Spleen (tissue), 13 donors: ENCODE results near the gene SF3A1. TPM values are rescaled to one million over a fixed set of nuclear protein-coding genes. Genes with fewer than 3 reads are reported as not detected.
"Not testable (repeated sequence)": the region's sequence is repeated elsewhere in the genome, so short reads cannot be mapped to it uniquely, and the experiment has no call there.

Source experiments
- DNase-seq: peaks from one replicate; pipeline ENCODE4 v3.0.0-alpha.2; 2020
- H3K27ac ChIP-seq, 8 donors: fragments of 200-600 bp; sonication (generic) in 7 of 8; 1 replicate in 4 of 8; 2 replicates in 4 of 8; pipeline versions ENCODE4 v1.5.0 to v1.8.0; 2016 to 2021; ENCODE audit warnings: inconsistent platforms in 4 of 8, mild to moderate bottlenecking in 4 of 8, moderate library complexity in 1 of 8
- H3K27me3 ChIP-seq, 7 donors: fragments of 200-600 bp; sonication (generic) in 6 of 7; replicated peaks in 1 of 7; 1 replicate in 4 of 7; 2 replicates in 3 of 7; pipeline versions ENCODE4 v1.5.0 to v1.8.0; 2016 to 2021; ENCODE audit warnings: inconsistent platforms in 3 of 7, mild to moderate bottlenecking in 1 of 7
- H3K36me3 ChIP-seq, 6 donors: fragments of 200-600 bp; sonication (generic) in 5 of 6; 1 replicate in 4 of 6; 2 replicates in 2 of 6; pipeline versions ENCODE4 v1.5.0 to v1.8.0; 2016 to 2021; ENCODE audit warnings: inconsistent platforms in 2 of 6
- H3K4me1 ChIP-seq, 6 donors: fragments of 200-600 bp; sonication (generic) in 5 of 6; 1 replicate in 3 of 6; 2 replicates in 3 of 6; pipeline versions ENCODE4 v1.5.0 to v1.8.0; 2016 to 2021; ENCODE audit warnings: inconsistent platforms in 3 of 6
- H3K4me3 ChIP-seq, 8 donors: fragments of 200-600 bp; sonication (generic) in 7 of 8; 1 replicate in 4 of 8; 2 replicates in 4 of 8; pipeline versions ENCODE4 v1.5.0 to v1.8.0; 2016 to 2021; ENCODE audit warnings: inconsistent platforms in 4 of 8, mild to moderate bottlenecking in 4 of 8, moderate library complexity in 2 of 8
- H3K9me3 ChIP-seq, 8 donors: fragments of 200-600 bp; sonication (generic) in 7 of 8; 1 replicate in 4 of 8; 2 replicates in 4 of 8; pipeline versions ENCODE4 v1.5.0 to v1.8.0; 2016 to 2021; ENCODE audit warnings: inconsistent platforms in 4 of 8
- CTCF ChIP-seq, 11 experiments: fragments of 200-600 bp in 7 of 11; fragments of 450-650 bp in 4 of 11; sonication (generic) in 4 of 11; IDR thresholded peaks in 8 of 11; conservative IDR thresholded peaks in 3 of 11; 1 replicate in 7 of 11; 2 replicates in 4 of 11; pipeline versions ENCODE4 v1.4.0 to v1.8.0; 2016 to 2021; ENCODE audit warnings: antibody characterized with exemption in 11 of 11, inconsistent platforms in 4 of 11, mild to moderate bottlenecking in 1 of 11
- POLR2A ChIP-seq, 3 donors: fragments of 450-650 bp; IDR thresholded peaks; one replicate each; pipeline ENCODE4 v1.5.1; 2017; ENCODE audit warnings: antibody characterized with exemption in 3 of 3, mild to moderate bottlenecking in 1 of 3
- POLR2AphosphoS5 ChIP-seq, 3 donors: sonication (generic); formaldehyde crosslinking; IDR thresholded peaks; one replicate each; pipeline ENCODE4 v1.5.1; 2017; ENCODE audit warnings: antibody characterized with exemption in 3 of 3
- WGBS, 5 donors: extraction: QIAGEN DNeasy Blood & Tissue Kit in 3 of 5; methylation state at CpG; one replicate each; pipeline versions ENCODE4 v1.1.5 to v1.1.7; 2013 to 2018; 5-methylcytosine and 5-hydroxymethylcytosine counted together
- intact Hi-C: fragments of 100-400 bp; cut with DNase I; formaldehyde crosslinking; loops from one replicate; pipeline ENCODE4 v1.15.0; 2023; ENCODE audit warnings: low total_unique reads
- long read RNA-seq, 2 donors: transcript quantifications; one replicate each; lab custom pipeline, GENCODE V29; 2026
- polyA plus RNA-seq, 3 donors: library from polyadenylated mRNA; stranded (reverse); fragments of 200-250 nt; gene quantifications; one replicate each; pipeline ENCODE4 v1.2.1, GENCODE V29; 2013
- total RNA-seq, 7 donors: library from RNA; depleted of rRNA in 3 of 7; stranded (reverse); fragments of >200 nt in 3 of 7; fragmentation: NEBNext Ultra II Directional in 4 of 7; extraction: Animal tissue kit (Norgen Biotek cat#: 25700) in 4 of 7; gene quantifications; one replicate each; pipeline versions ENCODE4 v1.1.0 to v1.2.1, GENCODE V29; 2016 to 2021
- donor health status: healthy with polysubstance abuse.
- donor health status: DM: no; HTN: no; CAD: no; lungs with moderate emphysema.
- donor health status: DM: no; HTN: no; CAD: no.
- donor health status: Bipolar disorder and iron deficiency.
- donor health status: healthy.
- donor health status: DM: no; HTN: no; CAD: no.
- donor health status: DM: yes; HTN: yes; CAD: no.

The SF3A1 gene
- total RNA-seq (100 to 1,000 TPM; 154 to 223 (median 182) TPM), polyA plus RNA-seq (10 to 100 TPM; 14.9 to 22.8 (median 16.1) TPM)
- long read RNA-seq, donor 1, full-length matches to known transcripts, result 16 of 30 reads
- long read RNA-seq, donor 1, partial matches to known transcripts, result 14 of 30 reads
- long read RNA-seq, donor 1, other reads (novel, unspliced or antisense), result 0 of 30 reads
- long read RNA-seq, donor 2, full-length matches to known transcripts, result 21 of 43 reads
- long read RNA-seq, donor 2, partial matches to known transcripts, result 22 of 43 reads
- long read RNA-seq, donor 2, other reads (novel, unspliced or antisense), result 0 of 43 reads

- 0 to 1% (median 0%) methylated on average over 54 to 91 of the region's 91 CpGs for WGBS, 5 donors
- Histone ChIP-seq H3K27me3 (no peaks in the 10 kb centered on the region), H3K4me3 (peak within 1 kb of the TSS; percentile 68 to 92 (median 85)), H3K4me1 (peaks cover 32 to 59% (median 50%) of the 10 kb centered on the region in 6 donors), H3K36me3 (peaks cover 0 to 25% (median 17%) of the 10 kb centered on the region in 6 donors), H3K9me3 (no peaks in the 10 kb centered on the region), H3K27ac (peak within 1 kb of the TSS; percentile 85 to 99 (median 98))
- DNase-seq, result peak; percentile 98
- intact Hi-C loops, result no loop called here
- TF ChIP-seq CTCF (IDR thresholded peaks at IDR 0.05 in 8 of 11, conservative IDR thresholded peaks at IDR 0.05 in 3 of 11), result peak in 3 of 11 experiments; percentile 21 to 35 (median 22)
- peak; percentile 58 to 76 (median 64) for TF ChIP-seq POLR2A (IDR thresholded peaks at IDR 0.05)
- peak; percentile 98 to 99 (median 98) for TF ChIP-seq POLR2AphosphoS5 (IDR thresholded peaks at IDR 0.05)
These were observed at the start of gene SF3A1, which contains the start of gene CCDC157 for GRCh38 chr22:30356449-30357235. TSS of gene SF3A1 (minus strand) at chr22:30356894. CDS start at chr22:30356792, 102 bp downstream. TSS of gene CCDC157 (plus strand) at chr22:30357007. CDS start at chr22:30366001, 8,994 bp downstream.

- TF ChIP-seq POLR2AphosphoS5 (IDR thresholded peaks at IDR 0.05), result no peak
- TF ChIP-seq POLR2A (IDR thresholded peaks at IDR 0.05), result no peak
- TF ChIP-seq CTCF (IDR thresholded peaks at IDR 0.05 in 8 of 11, conservative IDR thresholded peaks at IDR 0.05 in 3 of 11), result no peak
- Histone ChIP-seq H3K4me3 (no peak overlapping the region), H3K27ac (no peak overlapping the region), H3K4me1 (no peaks in the 10 kb centered on the region), H3K36me3 (peaks cover 0 to 34% (median 0%) of the 10 kb centered on the region in 6 donors), H3K9me3 (no peaks in the 10 kb centered on the region), H3K27me3 (no peaks in the 10 kb centered on the region)
- no peak for DNase-seq
- intact Hi-C loops, result no loop called here
- WGBS, 5 donors, result 79 to 98% (median 89%) methylated on average over 6 of the region's 6 CpGs
These were observed 49.7 kb upstream of the SF3A1 start for GRCh38 chr22:30406400-30406799.

GRCh38 chr22:30405731-30406130 lies 49.0 kb upstream of the SF3A1 start:
- 53 to 82% (median 65%) methylated on average over 4 of the region's 4 CpGs for WGBS, 5 donors
- no peaks in the 10 kb centered on the region for H3K9me3 ChIP-seq
- H3K4me1 ChIP-seq, result no peaks in the 10 kb centered on the region
- no peak for DNase-seq
- TF ChIP-seq POLR2A (IDR thresholded peaks at IDR 0.05) (no peak), CTCF (IDR thresholded peaks at IDR 0.05 in 8 of 11, conservative IDR thresholded peaks at IDR 0.05 in 3 of 11) (no peak), POLR2AphosphoS5 (IDR thresholded peaks at IDR 0.05) (no peak)
- intact Hi-C loops, result no loop called here
- peaks cover 0 to 31% (median 0%) of the 10 kb centered on the region in 6 donors for H3K36me3 ChIP-seq
- no peak overlapping the region for H3K27ac ChIP-seq
- H3K4me3 ChIP-seq, result no peak overlapping the region
- H3K27me3 ChIP-seq, result no peaks in the 10 kb centered on the region

- Histone ChIP-seq H3K9me3 (no peaks in the 10 kb centered on the region), H3K4me3 (no peak overlapping the region), H3K36me3 (peaks cover 0 to 17% (median 0%) of the 10 kb centered on the region in 6 donors), H3K4me1 (no peaks in the 10 kb centered on the region), H3K27me3 (peaks cover 0 to 8% (median 0%) of the 10 kb centered on the region in 7 donors), H3K27ac (no peak overlapping the region)
- intact Hi-C loops, result no loop called here
- TF ChIP-seq POLR2AphosphoS5 (IDR thresholded peaks at IDR 0.05) (no peak), CTCF (IDR thresholded peaks at IDR 0.05 in 8 of 11, conservative IDR thresholded peaks at IDR 0.05 in 3 of 11) (no peak), POLR2A (IDR thresholded peaks at IDR 0.05) (no peak)
- no peak for DNase-seq
- WGBS, 5 donors, result 77 to 93% (median 86%) methylated on average over 6 of the region's 6 CpGs
These were observed 47.6 kb upstream of the SF3A1 start for GRCh38 chr22:30404307-30404706.

- DNase-seq, result not testable (repeated sequence)
These were observed 46.0 kb upstream of the SF3A1 start for GRCh38 chr22:30402766-30403104.

More at GRCh38 chr22:30402766-30403104, 46.0 kb upstream of the SF3A1 start:
- intact Hi-C loops, H3K4me3 ChIP-seq, H3K27ac ChIP-seq, H3K36me3 ChIP-seq, H3K9me3 ChIP-seq: not testable (repeated sequence)
- peaks cover 0 to 24% (median 8%) of the 10 kb centered on the region in 7 donors for H3K27me3 ChIP-seq
- 89 to 99% (median 98%) methylated on average over 5 of the region's 5 CpGs for WGBS, 5 donors
- peaks cover 0 to 13% (median 5%) of the 10 kb centered on the region in 6 donors for H3K4me1 ChIP-seq
